Keratinocyte (primary cell): ENCODE data around the gene PTGES3. TPM values are rescaled to one million over a fixed set of nuclear protein-coding genes. Genes with fewer than 3 reads are reported as not detected.

Experiments
- DNase-seq: peaks from one replicate; pipeline ENCODE4 v3.0.0-alpha.2; 2011; ENCODE audit warnings: low read depth, missing footprints, low spot score
- FAIRE-seq: peaks from 2 replicates; lab custom pipeline; 2011; peaks lifted over from hg19 to GRCh38; lab: Jason Lieb, UNC
- H2AFZ ChIP-seq: 2 replicates; pipeline ENCODE4 v1.6.0; 2012; ENCODE audit warnings: low read length, control low read depth, inconsistent platforms; ENCODE audit not compliant: control insufficient read depth
- H3K27ac ChIP-seq: 2 replicates; pipeline ENCODE4 v1.5.1; 2011; ENCODE audit warnings: low read length; ENCODE audit not compliant: control insufficient read depth, insufficient read depth
- H3K27me3 ChIP-seq: 3 replicates; pipeline ENCODE4 v1.6.0; 2011; ENCODE audit warnings: low read length; ENCODE audit not compliant: control insufficient read depth, insufficient read depth; ENCODE audit errors: extremely low read depth
- H3K36me3 ChIP-seq, 2 experiments: 2 replicates in 1 of 2; 3 replicates in 1 of 2; pipeline ENCODE4 v1.5.1; 2011; ENCODE audit warnings: low read length in 2 of 2, mild to moderate bottlenecking in 1 of 2; ENCODE audit not compliant: control insufficient read depth in 2 of 2, insufficient read depth in 2 of 2; ENCODE audit errors: extremely low read depth in 1 of 2
- H3K4me1 ChIP-seq: 3 replicates; pipeline ENCODE4 v1.5.1; 2011; ENCODE audit warnings: low read length; ENCODE audit not compliant: control insufficient read depth, insufficient read depth; ENCODE audit errors: extremely low read depth
- H3K4me2 ChIP-seq: 3 replicates; pipeline ENCODE4 v1.6.0; 2011; ENCODE audit warnings: low read depth, low read length; ENCODE audit not compliant: control insufficient read depth, insufficient read depth; ENCODE audit errors: extremely low read depth
- H3K4me3 ChIP-seq, 3 experiments: fragments of 200-600 bp in 1 of 3; sonication (generic) in 1 of 3; 2 replicates in 2 of 3; 3 replicates in 1 of 3; pipeline ENCODE4 v1.5.1; 2011 to 2016; ENCODE audit warnings: low read length in 3 of 3, mild to moderate bottlenecking in 3 of 3, control low read depth in 2 of 3, inconsistent platforms in 1 of 3, low read depth in 1 of 3, mixed read lengths in 1 of 3, mixed run types in 1 of 3, moderate library complexity in 1 of 3; ENCODE audit not compliant: control insufficient read depth in 2 of 3, insufficient read depth in 2 of 3; ENCODE audit errors: extremely low read depth in 1 of 3
- H3K79me2 ChIP-seq: 2 replicates; pipeline ENCODE4 v1.6.0; 2012; ENCODE audit warnings: low read length; ENCODE audit not compliant: control insufficient read depth, insufficient read depth
- H3K9ac ChIP-seq: 3 replicates; pipeline ENCODE4 v1.6.0; 2011; ENCODE audit warnings: low read length; ENCODE audit not compliant: control insufficient read depth, insufficient read depth; ENCODE audit errors: extremely low read depth
- H3K9me1 ChIP-seq: 3 replicates; pipeline ENCODE4 v1.6.0; 2011; ENCODE audit warnings: low read length; ENCODE audit not compliant: control insufficient read depth, insufficient read depth; ENCODE audit errors: extremely low read depth
- H3K9me3 ChIP-seq: 2 replicates; pipeline ENCODE4 v1.5.1; 2012; ENCODE audit warnings: low read depth, low read length; ENCODE audit not compliant: control insufficient read depth
- H4K20me1 ChIP-seq: 3 replicates; pipeline ENCODE4 v1.6.0; 2011; ENCODE audit warnings: low read length; ENCODE audit not compliant: control insufficient read depth, insufficient read depth; ENCODE audit errors: extremely low read depth
- EZH2 ChIP-seq: IDR thresholded peaks from one replicate; pipeline ENCODE4 v1.6.1; 2012; ENCODE audit warnings: inconsistent platforms, mild to moderate bottlenecking, low read length, moderate library complexity
- dilution Hi-C: fragments of 300-500 bp; cut with MboI; formaldehyde crosslinking; loops from one replicate; pipeline ENCODE4 v1.7.0; 2020; ENCODE audit warnings: low sequenced_read_pairs; ENCODE audit not compliant: extremely low pct_ligation_motif_present
- polyA plus RNA-seq, 5 experiments: library from polyadenylated mRNA; depleted of rRNA in 3 of 5; stranded (reverse) in 3 of 5; stranded (forward) in 1 of 5; unstranded in 1 of 5; fragments of >200 nt; gene quantifications; 1 replicate in 1 of 5; 2 replicates in 3 of 5; 3 replicates in 1 of 5; pipeline versions ENCODE4 v1.2.1 to v1.2.3, GENCODE V29; 2011 to 2012; ENCODE audit warnings: missing spikeins in 2 of 5, low read depth in 1 of 5, low replicate concordance in 1 of 5
- TF ChIP-seq, protein P1 (sequence below), 3 experiments: IDR thresholded peaks in 1 of 3; conservative IDR thresholded peaks in 1 of 3; optimal IDR thresholded peaks in 1 of 3; 2 replicates in 2 of 3; 3 replicates in 1 of 3; pipeline versions ENCODE3 to v1.5.1; 2011; ENCODE audit warnings: low read length in 3 of 3, mild to moderate bottlenecking in 3 of 3, moderate library complexity in 2 of 3, control low read depth in 1 of 3, inconsistent platforms in 1 of 3; ENCODE audit not compliant: insufficient read depth in 2 of 3; ENCODE audit errors: extremely low read depth in 1 of 3

PTGES3 gene
- polyA plus RNA-seq, 1 donor (not counting 4 experiments of a cell fraction or from before 2014, with no cell fraction given): 136 TPM

GRCh38 chr12:56626701-56627100, 61.4 kb downstream of the PTGES3 start:
- no peaks in the 10 kb centered on the region for H3K9me1 ChIP-seq
- FAIRE-seq (no peak), DNase-seq (no peak)
- H3K9ac ChIP-seq: no peak overlapping the region
- H3K27me3 ChIP-seq: no peaks in the 10 kb centered on the region
- H3K4me1 ChIP-seq: peaks cover 18% of the 10 kb centered on the region
- TF ChIP-seq EZH2: no peak
- TF ChIP-seq, protein P1, sequence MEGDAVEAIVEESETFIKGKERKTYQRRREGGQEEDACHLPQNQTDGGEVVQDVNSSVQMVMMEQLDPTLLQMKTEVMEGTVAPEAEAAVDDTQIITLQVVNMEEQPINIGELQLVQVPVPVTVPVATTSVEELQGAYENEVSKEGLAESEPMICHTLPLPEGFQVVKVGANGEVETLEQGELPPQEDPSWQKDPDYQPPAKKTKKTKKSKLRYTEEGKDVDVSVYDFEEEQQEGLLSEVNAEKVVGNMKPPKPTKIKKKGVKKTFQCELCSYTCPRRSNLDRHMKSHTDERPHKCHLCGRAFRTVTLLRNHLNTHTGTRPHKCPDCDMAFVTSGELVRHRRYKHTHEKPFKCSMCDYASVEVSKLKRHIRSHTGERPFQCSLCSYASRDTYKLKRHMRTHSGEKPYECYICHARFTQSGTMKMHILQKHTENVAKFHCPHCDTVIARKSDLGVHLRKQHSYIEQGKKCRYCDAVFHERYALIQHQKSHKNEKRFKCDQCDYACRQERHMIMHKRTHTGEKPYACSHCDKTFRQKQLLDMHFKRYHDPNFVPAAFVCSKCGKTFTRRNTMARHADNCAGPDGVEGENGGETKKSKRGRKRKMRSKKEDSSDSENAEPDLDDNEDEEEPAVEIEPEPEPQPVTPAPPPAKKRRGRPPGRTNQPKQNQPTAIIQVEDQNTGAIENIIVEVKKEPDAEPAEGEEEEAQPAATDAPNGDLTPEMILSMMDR (optimal IDR thresholded peaks at IDR 0.05 in 1 of 3, IDR thresholded peaks at IDR 0.05 in 1 of 3, conservative IDR thresholded peaks at IDR 0.05 in 1 of 3; ENCODE audit: extremely low read depth in 1 of 3, insufficient read depth in 2 of 3, low read length in 3 of 3): no peak
- H3K27ac ChIP-seq: no peak overlapping the region
- peaks cover 88% of the 10 kb centered on the region for H3K79me2 ChIP-seq
- no peaks in the 10 kb centered on the region for H3K9me3 ChIP-seq
- H3K36me3 ChIP-seq: peaks cover 10 to 11% of the 10 kb centered on the region in 2 experiments
- H4K20me1 ChIP-seq: peaks cover 10% of the 10 kb centered on the region
- no peak overlapping the region for H3K4me2 ChIP-seq
- dilution Hi-C loops: no loop called here
- no peak overlapping the region for H3K4me3 ChIP-seq
- no peak overlapping the region for H2AFZ ChIP-seq

GRCh38 chr12:56622535-56622934, 65.5 kb downstream of the PTGES3 start:
- H4K20me1 ChIP-seq: peaks cover 4% of the 10 kb centered on the region
- H3K4me1 ChIP-seq: no peaks in the 10 kb centered on the region
- H3K27ac ChIP-seq: no peak overlapping the region
- H3K9me3 ChIP-seq: no peaks in the 10 kb centered on the region
- TF ChIP-seq, protein P1 (optimal IDR thresholded peaks at IDR 0.05 in 1 of 3, IDR thresholded peaks at IDR 0.05 in 1 of 3, conservative IDR thresholded peaks at IDR 0.05 in 1 of 3; ENCODE audit: extremely low read depth in 1 of 3, insufficient read depth in 2 of 3, low read length in 3 of 3): no peak
- no peak for TF ChIP-seq EZH2
- FAIRE-seq: no peak
- no peak overlapping the region for H3K4me3 ChIP-seq
- dilution Hi-C loops: no loop called here
- no peak overlapping the region for H3K4me2 ChIP-seq
- no peak overlapping the region for H2AFZ ChIP-seq
- no peak for DNase-seq
- peaks cover 17 to 27% of the 10 kb centered on the region in 2 experiments for H3K36me3 ChIP-seq
- peaks cover 91% of the 10 kb centered on the region for H3K79me2 ChIP-seq
- no peak overlapping the region for H3K9ac ChIP-seq
- H3K9me1 ChIP-seq: no peaks in the 10 kb centered on the region
- H3K27me3 ChIP-seq: no peaks in the 10 kb centered on the region
